CD4-positive, alpha-beta T cell treated with Interleukin-2 at 100 ng/mL for 4 hours (primary cell): ENCODE results near the gene CCT3.
A peak's percentile ranks its signal among the peaks of the same experiment; 100 is the strongest.
"Not testable (repeated sequence)": the region's sequence is repeated elsewhere in the genome, so short reads cannot be mapped to it uniquely, and the experiment has no call there.

ENCODE experiments used
- DNase-seq: peaks from one replicate; pipeline ENCODE4 v3.0.0-alpha.2; 2020; ENCODE audit warnings: low spot score

The CCT3 gene

GRCh38 chr1:156336242-156336641, 1.9 kb downstream of the CCT3 start:
- no peak for DNase-seq

GRCh38 chr1:156323179-156323578, 14.9 kb downstream of the CCT3 start:
- DNase-seq = not testable (repeated sequence)

GRCh38 chr1:156320560-156320959, 17.5 kb downstream of the CCT3 start:
- DNase-seq = no peak

- DNase-seq = peak; percentile 34
These were observed 18.4 kb downstream of the CCT3 start for GRCh38 chr1:156319664-156320063.

- DNase-seq = no peak
These were observed 21.2 kb downstream of the CCT3 start for GRCh38 chr1:156316909-156317308.

GRCh38 chr1:156310962-156311361, 27.1 kb downstream of the CCT3 start:
- no peak for DNase-seq

GRCh38 chr1:156308078-156308477, 30.0 kb downstream of the CCT3 start:
- no peak for DNase-seq

- DNase-seq = no peak
These were observed 32.9 kb downstream of the CCT3 start for GRCh38 chr1:156305215-156305614.

GRCh38 chr1:156303241-156303640, 34.9 kb downstream of the CCT3 start:
- no peak for DNase-seq

- DNase-seq = no peak
These were observed 39.2 kb downstream of the CCT3 start, which contains the start of gene VHLL for GRCh38 chr1:156298852-156299357. TSS of gene VHLL (minus strand) at chr1:156299307. CDS start at chr1:156299189, 118 bp downstream.

- peak; percentile 57 for DNase-seq
These were observed 42.6 kb downstream of the CCT3 start, which contains the start of gene GLMP for GRCh38 chr1:156295391-156295947. TSS of gene GLMP (minus strand) at chr1:156295679. CDS start at chr1:156295645, 34 bp downstream.

GRCh38 chr1:156293895-156294294, 44.2 kb downstream of the CCT3 start:
- DNase-seq = no peak

GRCh38 chr1:156293098-156293434, 45.0 kb downstream of the CCT3 start:
- DNase-seq = no peak

GRCh38 chr1:156291226-156292061, 46.6 kb downstream of the CCT3 start:
- no peak for DNase-seq

- no peak for DNase-seq
These were observed 48.2 kb downstream of the CCT3 start for GRCh38 chr1:156289857-156290256.

- no peak for DNase-seq
These were observed 52.0 kb downstream of the CCT3 start for GRCh38 chr1:156286061-156286460.

GRCh38 chr1:156285437-156285836, 52.7 kb downstream of the CCT3 start:
- DNase-seq = no peak

- DNase-seq = no peak
These were observed 53.3 kb downstream of the CCT3 start for GRCh38 chr1:156284757-156285156.

GRCh38 chr1:156284112-156284511, 54.0 kb downstream of the CCT3 start, which contains the start of gene TMEM79:
TSS of gene TMEM79 (plus strand) at chr1:156284325. CDS start at chr1:156285227, 902 bp downstream.
- DNase-seq = no peak

- no peak for DNase-seq
These were observed 54.6 kb downstream of the CCT3 start for GRCh38 chr1:156283521-156283920.

- DNase-seq = peak; percentile 98
These were observed 55.4 kb downstream of the CCT3 start, which contains the start of gene SMG5 for GRCh38 chr1:156282479-156283222. TSS of gene SMG5 (minus strand) at chr1:156282825. CDS start at chr1:156282680, 145 bp downstream.
